ENCODE data around the gene DDX27. TPM values are rescaled to one million over a fixed set of nuclear protein-coding genes. Genes with fewer than 3 reads are reported as not detected.

The DDX27 gene
- total RNA-seq, 2 experiments from 2014 or later, result 63.1 to 64.8 TPM

DNA sequence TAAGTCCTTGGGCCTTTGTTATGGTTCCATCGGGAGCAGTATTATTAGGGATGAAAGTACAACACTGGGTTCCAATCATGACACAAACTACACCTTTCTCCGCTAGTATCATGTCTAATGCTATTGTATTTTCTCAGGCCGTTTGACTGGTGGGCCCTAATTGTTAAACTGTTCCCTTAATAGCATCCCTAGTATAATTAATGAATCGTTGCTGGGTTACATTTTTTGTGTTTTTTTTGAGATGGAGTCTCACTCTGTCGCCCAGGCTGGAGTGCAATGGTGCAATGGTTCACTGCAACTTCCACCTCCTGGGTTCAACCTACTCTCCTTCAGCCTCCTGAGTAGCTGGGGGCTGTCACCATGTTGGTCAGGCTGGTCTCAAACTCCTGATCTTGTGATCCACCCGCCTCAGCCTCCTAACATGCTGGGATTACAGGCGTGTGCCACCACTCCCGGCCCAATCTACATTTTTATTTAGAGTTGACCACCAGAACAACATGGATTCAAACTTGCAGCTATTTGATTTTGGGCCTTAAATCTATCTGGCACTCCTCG, 62.8 kb downstream of the DDX27 start:
- ChIA-PET POLR2A (interaction anchor here (0.6 to 1.7 kb wide), 4 partner anchors 8 to 314 kb away, joined by 3 to 6 read pairs (median 4); no protein-coding TSS in a partner anchor), CTCF (no interaction called here)

DNA sequence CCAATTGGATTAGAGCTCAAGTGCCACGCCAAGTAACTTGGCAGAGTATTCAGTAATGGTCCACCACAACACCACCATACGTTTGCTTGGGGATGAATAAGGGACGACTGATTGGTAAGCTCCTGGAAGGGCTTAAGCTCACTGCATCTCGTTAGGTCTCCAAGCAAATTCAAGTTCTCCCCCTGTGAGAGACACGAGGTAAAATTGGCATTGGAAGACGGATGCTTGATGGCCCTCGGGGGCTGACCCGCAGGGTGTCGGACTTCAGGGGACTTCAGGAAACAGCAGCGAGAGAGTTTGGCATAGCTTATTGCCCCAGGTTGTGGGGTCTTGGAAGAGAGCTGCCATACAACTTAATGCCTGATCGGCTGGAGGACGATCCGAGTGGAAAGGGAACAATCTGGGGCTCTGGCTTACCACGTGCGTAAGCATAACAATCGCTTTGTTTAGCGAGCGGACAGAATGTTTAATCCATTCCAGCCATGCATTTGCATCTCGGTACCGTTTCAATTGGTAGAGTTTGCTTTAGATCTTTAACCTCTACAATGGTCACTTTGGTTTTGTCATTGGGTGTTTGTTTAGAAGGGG, 63.5 kb downstream of the DDX27 start:
- ChIA-PET POLR2A (interaction anchor here (0.6 to 1.7 kb wide), 3 partner anchors 8 to 634 kb away, joined by 3 to 6 read pairs (median 3); no protein-coding TSS in a partner anchor), CTCF (interaction anchor here (0.6 kb wide), 1 partner anchor 653 kb away, joined by 3 read pairs; no protein-coding TSS in a partner anchor)

DNA sequence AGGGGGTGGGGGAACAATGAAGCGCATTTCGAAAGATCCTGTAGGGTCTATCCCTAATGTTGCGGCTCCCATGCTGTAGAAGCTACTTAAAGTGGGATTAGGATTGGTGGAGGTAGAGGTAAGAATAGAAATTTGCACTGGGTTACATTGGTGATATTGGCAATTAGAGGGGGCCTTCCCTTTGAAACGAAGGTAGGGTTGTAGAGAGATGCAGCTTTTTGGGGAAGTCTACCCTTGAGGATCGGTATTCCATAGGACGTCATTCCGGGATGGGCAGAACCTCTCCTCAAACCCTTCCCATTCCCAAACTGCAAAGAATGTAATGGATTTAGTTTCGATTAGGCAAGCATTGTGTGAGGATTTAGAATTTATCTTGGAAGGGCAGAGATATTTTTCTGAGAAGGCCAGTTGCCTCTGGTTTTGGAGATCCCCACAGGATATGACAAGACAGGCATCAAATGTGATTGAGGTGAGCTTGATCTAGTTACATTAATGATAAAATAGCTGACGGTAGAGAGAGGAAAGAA, 64.0 kb downstream of the DDX27 start:
- POLR2A ChIA-PET, result interaction anchor here (0.6 to 1.7 kb wide), 5 partner anchors 8 to 633 kb away, joined by 3 to 6 read pairs (median 3); no protein-coding TSS in a partner anchor
- CTCF ChIA-PET, result interaction anchor here (0.6 kb wide), 1 partner anchor 652 kb away, joined by 3 read pairs; no protein-coding TSS in a partner anchor

DNA sequence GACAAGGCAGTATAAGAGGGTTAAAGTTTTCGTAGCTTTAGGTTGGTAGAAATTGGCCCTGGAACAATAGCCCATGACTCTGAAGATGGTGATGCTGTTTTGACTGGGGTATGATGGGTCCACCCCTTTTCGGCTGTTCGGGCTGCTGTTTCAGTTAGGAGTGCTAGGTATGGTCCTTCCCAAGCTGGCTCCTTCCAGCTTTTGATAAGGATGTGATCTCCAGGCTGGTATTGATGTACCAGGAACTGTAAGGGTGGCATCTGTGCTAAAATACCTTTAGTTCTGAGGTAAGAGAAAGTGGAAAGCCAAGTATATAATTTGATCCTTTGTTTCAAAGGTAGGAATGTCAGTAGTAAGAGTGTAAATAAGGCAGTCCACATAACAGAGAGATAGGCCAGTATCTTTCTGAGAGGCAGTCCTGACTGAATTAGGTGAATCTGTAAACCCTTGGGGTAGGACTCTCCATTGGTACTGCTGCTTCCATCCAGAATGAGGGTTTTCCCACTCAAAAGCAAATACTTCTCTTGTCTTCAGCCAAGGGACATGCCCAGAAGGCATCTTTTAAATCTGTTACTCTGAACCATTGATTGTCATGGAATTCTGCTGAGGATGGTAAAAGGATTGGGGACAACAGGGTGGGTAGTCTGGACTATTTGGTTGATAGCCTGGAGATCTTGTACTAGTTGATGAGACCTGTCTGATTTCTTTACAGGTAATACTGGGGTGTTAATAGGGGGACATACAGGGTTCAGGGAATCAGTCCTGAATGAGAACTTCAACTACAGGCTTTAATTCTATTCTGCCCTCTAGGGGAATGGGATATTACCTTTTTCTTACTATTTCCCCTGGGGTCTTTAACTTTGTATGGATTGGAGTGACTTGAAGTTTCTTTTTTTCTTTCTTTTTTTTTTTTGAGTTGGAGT, 64.7 kb downstream of the DDX27 start:
- CTCF ChIA-PET, result interaction anchor here (0.6 kb wide), 1 partner anchor 651 kb away, joined by 3 read pairs; no protein-coding TSS in a partner anchor
- POLR2A ChIA-PET, result interaction anchor here (0.6 to 1.7 kb wide), 5 partner anchors 13 to 632 kb away, joined by 3 to 8 read pairs (median 4); no protein-coding TSS in a partner anchor

DNA sequence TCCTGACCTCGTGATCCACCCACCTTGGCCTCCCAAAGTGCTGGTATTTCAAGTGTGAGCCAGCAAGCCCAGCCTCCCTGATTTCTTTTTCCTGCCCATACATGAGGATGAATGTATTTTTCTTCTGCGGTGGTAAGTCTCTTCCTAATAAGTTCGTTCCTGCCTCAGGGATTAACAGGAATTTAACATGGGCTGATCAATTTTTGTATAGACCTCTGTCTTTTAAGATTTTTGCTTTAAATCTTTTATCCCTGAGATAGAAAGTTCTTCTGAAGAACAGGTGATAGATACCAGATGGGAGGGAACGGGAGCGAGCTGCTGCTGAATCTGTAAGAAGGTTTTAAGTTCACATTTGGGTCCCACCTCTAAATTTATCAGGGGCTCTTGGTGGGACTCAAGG, 65.6 kb downstream of the DDX27 start:
- ChIA-PET POLR2A (interaction anchor here (0.6 kb wide), 1 partner anchor 38 kb away, joined by 8 read pairs; no protein-coding TSS in a partner anchor), CTCF (no interaction called here)

DNA sequence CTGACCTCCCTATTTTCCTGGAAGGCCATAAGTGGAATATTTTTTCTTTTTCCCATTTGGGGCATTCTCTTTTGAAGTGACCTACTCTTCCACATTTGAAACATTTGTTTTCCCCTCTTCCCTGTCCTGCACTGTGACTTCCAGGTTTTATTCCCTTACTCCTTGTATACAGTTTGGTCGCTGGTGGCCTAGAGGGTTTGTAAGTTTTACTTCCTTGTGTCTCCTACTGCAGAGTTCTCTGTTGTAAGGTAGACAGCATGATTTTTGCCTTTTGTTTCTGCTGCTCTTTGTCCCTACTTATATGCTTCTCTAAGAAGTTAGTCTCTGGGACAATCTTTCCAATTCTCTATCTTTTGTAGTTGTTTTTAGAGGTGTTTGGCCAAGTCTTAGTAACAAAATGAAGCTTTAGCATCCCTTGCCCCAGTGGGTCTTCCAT, 66.0 kb downstream of the DDX27 start:
- POLR2A ChIA-PET, result no interaction called here
- CTCF ChIA-PET, result interaction anchor here (0.6 kb wide), 1 partner anchor 556 kb away, joined by 3 read pairs; no protein-coding TSS in a partner anchor

DNA sequence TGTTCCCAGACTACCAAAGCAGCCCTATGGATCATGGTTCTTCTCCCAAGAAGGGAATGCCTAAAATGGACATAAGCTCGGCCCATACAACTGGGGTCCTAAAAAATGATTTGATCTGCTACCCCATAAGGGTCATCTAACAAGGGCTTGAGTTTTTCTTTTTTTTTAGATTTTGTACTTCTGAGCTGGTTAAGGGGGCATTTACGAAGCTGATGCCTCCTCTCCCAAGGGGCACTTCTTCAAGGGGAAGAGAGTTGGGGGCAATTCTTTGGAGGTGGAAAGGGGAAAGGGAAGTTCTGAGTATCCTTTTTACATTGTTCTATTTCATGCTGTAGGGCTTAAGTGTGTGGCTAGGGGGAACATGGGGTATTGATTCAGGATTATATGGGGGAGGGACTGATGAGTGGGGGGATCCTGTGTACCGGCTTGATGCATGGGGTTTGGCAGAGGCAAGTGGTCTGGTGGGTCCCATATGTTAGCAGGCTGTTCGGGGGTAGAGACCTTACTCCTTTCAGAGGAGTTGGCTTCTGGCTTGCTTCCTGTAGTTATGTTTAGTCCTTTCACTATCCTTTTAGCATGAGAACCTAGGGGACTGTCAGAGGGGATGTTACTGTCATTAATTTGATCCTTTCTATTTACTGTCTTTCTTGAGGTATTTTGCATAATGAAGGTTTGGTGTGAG, 66.7 kb downstream of the DDX27 start:
- POLR2A ChIA-PET, result interaction anchor here (1.9 kb wide), 1 partner anchor 9 kb away, joined by 8 read pairs; no protein-coding TSS in a partner anchor
- CTCF ChIA-PET, result interaction anchor here (0.6 kb wide), 1 partner anchor 555 kb away, joined by 3 read pairs; no protein-coding TSS in a partner anchor

DNA sequence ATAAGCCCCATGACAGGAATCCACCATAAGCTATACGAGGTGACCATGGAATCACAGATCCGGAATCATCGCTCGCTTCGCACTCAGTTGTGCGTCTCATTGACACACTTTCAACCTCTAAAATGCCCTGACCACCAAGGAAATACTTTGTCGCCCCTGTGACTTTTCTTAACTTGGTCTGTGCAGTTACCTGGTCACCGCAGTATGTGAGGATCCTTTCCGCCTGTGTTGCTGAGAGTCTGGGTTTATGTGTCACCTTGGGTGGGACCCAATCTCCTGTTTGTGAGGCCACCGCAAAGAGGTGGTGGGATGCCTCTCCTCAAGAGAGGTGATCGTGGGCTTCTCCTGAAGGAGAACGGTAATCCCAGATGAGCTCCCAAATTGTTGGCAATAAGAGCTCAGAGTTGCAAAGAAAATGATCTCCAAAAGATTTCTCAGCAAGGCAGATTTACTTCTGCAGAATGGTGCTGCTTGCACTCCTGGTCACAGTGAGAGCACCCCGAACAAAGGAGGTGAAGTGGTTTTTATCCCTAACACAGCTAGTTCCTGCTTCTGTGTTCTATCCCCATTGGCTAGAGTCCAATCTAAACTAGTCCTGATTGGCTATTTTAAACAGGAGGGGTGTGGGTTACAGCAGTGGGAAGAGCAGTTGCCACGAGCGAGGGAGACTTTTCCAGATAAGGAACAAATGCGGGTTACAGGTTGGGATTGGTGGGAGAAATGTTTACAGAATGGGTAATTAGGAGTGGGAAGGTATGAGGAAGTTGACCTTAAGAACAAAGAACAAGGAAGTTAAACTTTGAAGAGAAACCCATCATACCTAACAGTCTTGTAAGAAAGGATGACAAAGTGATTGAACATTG, 67.7 kb downstream of the DDX27 start:
- ChIA-PET POLR2A (interaction anchor here (0.7 to 1.9 kb wide), 5 partner anchors 9 to 26 kb away, joined by 3 to 8 read pairs (median 3); partner anchors contain the start of gene ZNFX1), CTCF (interaction anchor here (1.0 kb wide), 1 partner anchor 34 kb away, joined by 3 read pairs; no protein-coding TSS in a partner anchor)

DNA sequence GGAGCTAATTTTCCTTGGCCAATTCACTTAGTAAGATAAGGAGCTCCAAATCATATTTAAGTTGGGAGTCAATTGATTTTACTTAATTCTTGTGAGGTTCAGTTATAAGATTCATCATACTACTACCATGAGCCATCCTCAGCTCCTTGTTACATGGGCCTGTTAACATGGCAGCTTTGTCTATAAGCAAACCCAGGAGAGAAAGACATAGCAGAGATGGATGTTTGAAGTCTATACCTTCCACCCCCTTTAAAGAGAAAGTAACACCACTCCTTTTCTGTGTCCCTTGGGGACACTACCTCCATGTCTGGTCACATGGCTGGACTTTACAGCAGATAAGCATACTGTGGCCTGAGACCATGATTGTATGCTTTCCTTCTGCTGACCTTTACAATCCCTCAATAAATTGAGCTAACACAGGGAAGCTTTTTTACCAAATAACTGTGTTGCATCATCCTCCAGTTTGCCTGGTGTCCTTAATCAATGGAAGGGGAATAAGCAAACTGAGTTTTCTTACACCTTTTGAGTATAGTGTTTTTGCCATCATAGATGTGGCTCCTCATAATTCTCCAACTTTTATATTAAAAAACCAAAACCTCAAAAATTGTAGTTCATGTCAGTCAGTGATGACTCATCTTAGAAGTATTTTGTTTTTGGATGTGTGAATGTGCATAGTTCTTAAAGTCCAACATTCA, 68.5 kb downstream of the DDX27 start:
- ChIA-PET CTCF (interaction anchor here (1.0 kb wide), 1 partner anchor 33 kb away, joined by 3 read pairs; no protein-coding TSS in a partner anchor), POLR2A (interaction anchor here (0.6 to 1.9 kb wide), 8 partner anchors 8 to 36 kb away, joined by 3 to 13 read pairs (median 3); partner anchors contain the start of gene ZNFX1)

DNA sequence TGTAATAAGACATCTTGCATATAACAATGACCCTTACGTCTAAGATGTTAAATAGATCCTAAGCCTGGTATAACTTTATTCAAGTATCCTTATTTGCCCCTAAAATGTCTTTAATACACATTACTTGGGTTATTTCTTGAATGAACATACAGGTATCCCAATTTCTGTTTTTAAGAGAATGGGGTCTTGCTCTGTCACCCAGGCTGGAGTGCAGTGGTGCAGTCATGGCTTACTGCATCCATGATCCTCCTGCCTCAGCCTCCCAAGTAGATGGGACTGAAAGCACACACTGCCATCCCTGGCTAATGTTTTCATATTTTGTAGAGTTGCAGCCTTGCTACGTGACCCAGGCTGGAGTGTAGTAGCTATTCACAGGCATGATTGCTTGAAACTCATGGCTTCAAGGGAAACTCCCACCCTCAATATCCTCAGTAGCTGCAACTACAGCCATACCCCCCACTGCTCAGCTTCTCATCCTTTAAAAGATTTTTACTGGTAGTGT, 69.1 kb downstream of the DDX27 start:
- POLR2A ChIA-PET, result interaction anchor here (0.6 to 1.2 kb wide), 3 partner anchors 9 to 35 kb away, joined by 3 to 13 read pairs (median 4); no protein-coding TSS in a partner anchor
- CTCF ChIA-PET, result no interaction called here

DNA sequence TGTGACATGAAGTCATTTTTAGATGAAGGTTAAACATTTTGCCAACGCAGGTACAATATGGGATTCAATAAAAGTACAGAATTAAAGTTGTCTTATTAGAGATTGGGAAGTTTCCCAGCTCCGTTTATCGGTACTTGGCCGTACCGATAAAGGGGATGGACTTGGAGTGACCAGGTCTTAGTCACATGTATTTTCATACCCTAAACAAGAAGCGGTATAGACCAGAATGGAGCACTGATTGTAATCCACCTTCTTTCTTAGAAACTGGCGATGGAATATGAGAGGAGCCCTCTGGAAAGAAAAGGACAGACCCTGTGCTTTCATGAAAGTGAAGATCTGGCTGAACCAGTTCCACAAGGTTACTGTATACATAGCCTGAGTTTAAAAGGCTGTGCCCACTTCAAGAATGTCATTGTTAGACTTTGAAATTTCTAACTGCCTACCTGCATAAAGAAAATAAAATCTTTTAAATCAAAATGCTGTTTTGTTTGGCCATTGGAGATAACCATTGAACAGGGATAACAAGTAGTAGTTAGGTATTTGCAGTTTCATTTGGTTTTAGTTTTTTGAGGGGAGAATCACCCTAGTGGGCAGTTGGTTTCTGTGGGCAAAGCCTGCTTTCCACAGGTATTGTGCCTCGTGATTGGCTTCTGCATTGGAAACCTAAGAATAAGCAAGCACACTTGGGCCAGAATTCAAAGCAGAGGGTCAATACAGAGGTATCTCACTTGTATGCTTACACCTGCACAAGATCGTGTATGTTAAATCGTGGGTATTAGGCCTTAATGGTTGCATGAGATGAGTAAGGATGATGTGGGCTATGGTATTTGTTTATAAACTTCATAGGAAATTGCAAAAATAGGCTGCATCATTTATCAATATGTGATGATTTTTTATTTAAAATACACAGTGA, 69.8 kb downstream of the DDX27 start:
- ChIA-PET POLR2A (interaction anchor here (0.6 to 1.8 kb wide), 8 partner anchors 8 to 572 kb away, joined by 3 to 6 read pairs (median 4); no protein-coding TSS in a partner anchor), CTCF (interaction anchor here (0.7 kb wide), 1 partner anchor 23 kb away, joined by 5 read pairs; no protein-coding TSS in a partner anchor)

DNA sequence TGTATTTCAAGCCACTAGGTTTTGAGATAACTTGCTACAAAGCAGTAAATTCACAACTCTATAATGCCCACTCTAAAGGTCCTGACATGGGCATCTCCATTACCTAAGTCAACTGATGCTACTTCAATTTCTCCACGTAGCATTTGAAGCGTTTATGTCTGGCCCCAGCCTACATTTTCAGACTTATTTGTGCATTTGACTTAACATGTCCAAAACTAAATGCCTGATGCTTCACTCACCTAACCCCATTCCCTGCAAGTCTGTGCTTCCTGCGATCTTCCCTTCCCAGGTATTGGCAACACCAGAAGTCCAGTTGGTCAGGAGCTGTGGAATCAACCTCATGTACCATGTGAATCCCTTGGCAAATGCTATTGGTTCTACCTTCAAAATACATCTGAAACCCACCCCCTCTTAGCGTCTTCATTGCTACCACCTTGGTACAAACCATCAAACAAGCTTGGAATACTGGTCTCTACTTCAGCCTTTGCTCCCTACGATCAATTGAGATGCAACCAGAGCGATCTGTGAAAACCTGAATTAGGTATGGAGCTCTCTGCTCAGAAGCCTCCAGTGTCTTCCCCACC, 71.5 kb downstream of the DDX27 start:
- ChIA-PET CTCF (no interaction called here), POLR2A (interaction anchor here (0.6 to 1.8 kb wide), 7 partner anchors 9 to 85 kb away, joined by 3 to 9 read pairs (median 5); no protein-coding TSS in a partner anchor)

DNA sequence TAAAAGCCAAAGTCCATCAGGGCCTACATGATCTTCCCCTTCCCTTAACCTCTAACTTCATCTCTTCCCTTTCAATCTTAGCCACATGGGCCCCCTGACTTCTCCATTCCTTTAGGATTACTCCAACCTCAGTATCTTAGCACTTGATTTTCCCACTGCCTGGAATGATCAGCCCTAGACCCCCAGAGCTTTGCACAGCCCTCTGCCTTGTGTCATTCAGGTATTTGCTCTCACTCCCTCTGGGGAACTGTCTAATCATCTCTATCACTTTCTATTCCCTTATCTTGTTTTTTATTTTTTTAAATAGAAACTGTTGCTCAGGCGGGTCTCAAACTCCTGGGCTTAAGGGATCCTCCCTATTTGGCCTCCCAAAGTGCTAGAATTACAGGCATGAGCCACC, 72.0 kb downstream of the DDX27 start:
- CTCF ChIA-PET, result no interaction called here
- POLR2A ChIA-PET, result interaction anchor here (1.0 to 1.4 kb wide), 2 partner anchors 27 to 33 kb away, joined by 4 to 9 read pairs; no protein-coding TSS in a partner anchor

DNA sequence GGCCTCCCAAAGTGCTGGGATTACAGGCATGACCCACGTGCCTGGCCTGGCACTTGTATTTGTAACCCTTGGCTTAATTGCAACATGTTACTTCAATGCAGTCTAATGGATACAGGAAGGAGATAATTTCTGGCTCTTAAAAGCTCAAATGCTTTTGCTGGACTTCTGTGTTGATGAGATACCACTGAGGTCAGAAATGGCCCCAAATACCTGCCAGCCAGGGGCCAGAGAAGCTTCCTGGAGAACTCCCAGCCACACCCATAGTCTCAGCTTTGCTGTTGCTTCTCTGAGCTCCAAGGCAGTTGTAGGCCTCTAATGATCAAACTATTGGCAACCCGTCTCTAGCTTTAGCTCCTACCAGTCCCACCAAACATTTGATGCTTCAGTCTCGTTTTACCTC, 72.8 kb downstream of the DDX27 start:
- POLR2A ChIA-PET, result interaction anchor here (0.9 to 1.2 kb wide), 2 partner anchors 17 to 21 kb away, joined by 3 read pairs; no protein-coding TSS in a partner anchor
- CTCF ChIA-PET, result no interaction called here

DNA sequence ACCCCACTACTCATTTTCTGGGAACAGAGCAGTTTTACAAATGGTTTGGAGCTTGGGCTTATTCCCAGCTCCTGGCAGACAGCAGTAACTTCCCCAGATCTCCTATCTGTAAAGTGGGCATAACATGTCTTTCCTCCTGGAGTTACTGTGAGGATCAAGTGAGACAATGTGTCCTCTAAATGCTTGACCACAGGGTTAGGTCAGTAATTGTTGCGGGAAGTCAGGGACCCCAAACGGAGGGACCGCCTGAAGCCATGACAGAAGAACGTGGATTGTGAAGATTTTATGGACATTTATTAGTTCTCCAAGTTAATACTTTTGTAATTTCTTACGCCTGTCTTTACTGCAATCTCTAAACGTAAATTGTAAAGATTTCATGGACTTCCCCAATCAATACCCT, 73.9 kb downstream of the DDX27 start:
- ChIA-PET POLR2A (no interaction called here), CTCF (interaction anchor here (1.0 kb wide), 1 partner anchor 29 kb away, joined by 4 read pairs; no protein-coding TSS in a partner anchor)

Data from activated CD8-positive, alpha-beta memory T cell treated with anti-CD3 and anti-CD28 coated beads for 36 hours (primary cell).